WTC11 (cell line): ENCODE results near the gene HNRNPR. TPM values are rescaled to one million over a fixed set of nuclear protein-coding genes. Genes with fewer than 3 reads are reported as not detected.
A peak's percentile ranks its signal among the peaks of the same experiment; 100 is the strongest.
"Not testable (repeated sequence)": the region's sequence is repeated elsewhere in the genome, so short reads cannot be mapped to it uniquely, and the experiment has no call there.

Experiments used
- ATAC-seq: fragments of 200-7000 bp; cut with Tn5 transposase; 2 replicates; pipeline ENCODE4 v1.10.0; 2021; ENCODE audit warnings: mild to moderate bottlenecking, moderate library complexity
- CTCF ChIA-PET: fragments of 300-600 bp; sonication (Branson Sonifier 250); formaldehyde crosslinking; loops from one replicate; lab custom pipeline; 2021; ENCODE audit warnings: antibody characterized with exemption; lab: Charles Lee
- POLR2A ChIA-PET: fragments of 350-600 bp; sonication (Branson Sonifier 250); formaldehyde crosslinking; loops from one replicate; lab custom pipeline; 2021; ENCODE audit warnings: antibody characterized with exemption; lab: Charles Lee
- DNase-seq: peaks from one replicate; pipeline ENCODE4 v3.0.0; 2021; ENCODE audit warnings: low spot score
- H3K27ac Mint-ChIP-seq: 2 replicates; pipeline ENCODE4 v1.8.0; 2021; ENCODE audit warnings: mixed read lengths
- H3K27me3 Mint-ChIP-seq: 2 replicates; pipeline ENCODE4 v1.8.0; 2021; ENCODE audit warnings: low read depth, mild to moderate bottlenecking, moderate library complexity, mixed read lengths
- H3K36me3 Mint-ChIP-seq: 2 replicates; pipeline ENCODE4 v1.8.0; 2021; ENCODE audit warnings: mixed read lengths
- H3K4me1 Mint-ChIP-seq: 2 replicates; pipeline ENCODE4 v1.8.0; 2022; ENCODE audit warnings: mixed read lengths
- H3K4me3 Mint-ChIP-seq: 2 replicates; pipeline ENCODE4 v1.8.0; 2021; ENCODE audit warnings: mild to moderate bottlenecking, moderate library complexity, mixed read lengths
- H3K9me3 Mint-ChIP-seq: 2 replicates; pipeline ENCODE4 v1.8.0; 2021; ENCODE audit warnings: mixed read lengths
- CDX4 ChIP-seq: fragments of 250-450 bp; sonication (Bioruptor Pico); IDR thresholded peaks from 2 replicates; pipeline ENCODE4 v1.9.0; 2021; ENCODE audit warnings: moderate library complexity, mild to moderate bottlenecking, inconsistent platforms, borderline replicate concordance
- CREB1 ChIP-seq: sonication (generic); formaldehyde crosslinking; IDR thresholded peaks from 2 replicates; pipeline ENCODE4 v1.8.0; 2023; ENCODE audit warnings: mild to moderate bottlenecking, missing genetic modification reagents
- ETV6 ChIP-seq: sonication (generic); formaldehyde crosslinking; IDR thresholded peaks from 2 replicates; pipeline ENCODE4 v1.8.1; 2022; ENCODE audit warnings: mild to moderate bottlenecking, missing genetic modification reagents
- FOXP1 ChIP-seq: sonication (generic); formaldehyde crosslinking; IDR thresholded peaks from 2 replicates; pipeline ENCODE4 v1.8.0; 2022; ENCODE audit warnings: missing genetic modification reagents, mild to moderate bottlenecking, moderate library complexity, borderline replicate concordance
- HMGA2 ChIP-seq: fragments of 250-450 bp; sonication (Bioruptor Pico); IDR thresholded peaks from 2 replicates; pipeline ENCODE4 v1.4.0; 2021; ENCODE audit warnings: mild to moderate bottlenecking, moderate library complexity
- MLX ChIP-seq: sonication (generic); formaldehyde crosslinking; IDR thresholded peaks from 2 replicates; pipeline ENCODE4 v1.8.1; 2023; ENCODE audit warnings: mild to moderate bottlenecking, missing genetic modification reagents, moderate library complexity
- MYBL2 ChIP-seq: sonication (generic); formaldehyde crosslinking; IDR thresholded peaks from 2 replicates; pipeline ENCODE4 v1.8.1; 2023; ENCODE audit warnings: mild to moderate bottlenecking, moderate library complexity, missing genetic modification reagents
- NFATC4 ChIP-seq: fragments of 250-450 bp; sonication (Bioruptor Pico); IDR thresholded peaks from 2 replicates; pipeline ENCODE4 v1.9.0; 2021; ENCODE audit warnings: mild to moderate bottlenecking
- NFE2L1 ChIP-seq: sonication (generic); formaldehyde crosslinking; IDR thresholded peaks from 2 replicates; pipeline ENCODE4 v1.8.1; 2023; ENCODE audit warnings: missing genetic modification reagents
- NFYB ChIP-seq: sonication (generic); formaldehyde crosslinking; conservative IDR thresholded peaks from 2 replicates; pipeline ENCODE4 v1.8.0; 2022; ENCODE audit warnings: low read depth, missing genetic modification reagents
- OVOL2 ChIP-seq: fragments of 250-450 bp; sonication (Bioruptor Pico); IDR thresholded peaks from 2 replicates; pipeline ENCODE4 v1.9.0; 2021; ENCODE audit warnings: mild to moderate bottlenecking, borderline replicate concordance
- SMAD4 ChIP-seq: sonication (generic); formaldehyde crosslinking; IDR thresholded peaks from 2 replicates; pipeline ENCODE4 v1.8.0; 2022; ENCODE audit warnings: mild to moderate bottlenecking, missing genetic modification reagents
- TEAD1 ChIP-seq: sonication (generic); formaldehyde crosslinking; IDR thresholded peaks from 2 replicates; pipeline ENCODE4 v1.8.0; 2022; ENCODE audit warnings: mild to moderate bottlenecking, missing genetic modification reagents
- TEAD4 ChIP-seq: sonication (generic); formaldehyde crosslinking; IDR thresholded peaks from 2 replicates; pipeline ENCODE4 v1.8.0; 2022; ENCODE audit warnings: mild to moderate bottlenecking, missing genetic modification reagents
- ZBTB43 ChIP-seq: sonication (generic); formaldehyde crosslinking; IDR thresholded peaks from 2 replicates; pipeline ENCODE4 v1.8.1; 2023; ENCODE audit warnings: mild to moderate bottlenecking, missing genetic modification reagents
- ZNF232 ChIP-seq: sonication (generic); formaldehyde crosslinking; IDR thresholded peaks from 2 replicates; pipeline ENCODE4 v1.8.0; 2022; ENCODE audit warnings: mild to moderate bottlenecking, missing genetic modification reagents
- ZNF423 ChIP-seq: fragments of 250-450 bp; sonication (Bioruptor Pico); IDR thresholded peaks from 2 replicates; pipeline ENCODE4 v2.1.2; 2022; ENCODE audit warnings: mild to moderate bottlenecking, moderate library complexity
- ZSCAN18 ChIP-seq: fragments of 250-450 bp; sonication (Bioruptor Pico); IDR thresholded peaks from 2 replicates; pipeline ENCODE4 v2.1.2; 2022; ENCODE audit warnings: mild to moderate bottlenecking, moderate library complexity
- total RNA-seq: library from RNA; stranded (reverse); gene quantifications from 3 replicates; pipeline ENCODE4 v1.2.3, GENCODE V29; 2021

The HNRNPR gene
- total RNA-seq, 1 experiment from 2014 or later: 178 TPM

DNA sequence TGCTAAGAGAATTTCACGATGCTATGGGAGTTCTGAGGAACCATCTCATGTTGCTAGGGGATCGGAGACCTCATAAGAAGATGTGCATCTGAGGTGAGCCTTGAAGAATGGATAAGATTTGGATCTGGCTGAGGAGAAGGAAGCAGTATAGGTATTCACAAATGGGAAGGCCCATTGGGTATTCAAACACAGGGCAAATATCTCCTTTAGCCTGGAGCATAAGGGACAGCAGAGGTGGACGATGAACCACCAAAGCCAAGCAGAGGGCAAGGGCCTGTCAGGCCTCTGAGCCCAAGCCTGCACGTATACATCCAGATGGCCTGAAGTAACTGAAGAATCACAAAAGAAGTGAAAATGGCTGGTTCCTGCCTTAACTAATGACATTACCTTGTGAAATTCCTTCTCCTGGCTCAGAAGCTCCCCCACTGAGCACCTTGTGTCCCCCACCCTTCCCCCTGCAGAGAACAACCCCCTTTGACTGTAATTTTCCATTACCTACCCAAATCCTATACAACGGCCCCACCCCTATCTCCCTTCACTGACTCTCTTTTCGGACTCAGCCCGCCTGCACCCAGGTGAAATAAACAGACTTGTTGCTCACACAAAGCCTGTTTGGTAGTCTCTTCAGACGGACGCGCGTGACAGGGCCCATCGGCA, 30.1 kb upstream of the HNRNPR start:
- CTCF ChIA-PET: interaction anchor here (0.6 to 1.9 kb wide), 2 partner anchors 9 to 30 kb away, joined by 3 to 5 read pairs; no protein-coding TSS in a partner anchor
- ATAC-seq, H3K4me3 Mint-ChIP-seq, H3K27me3 Mint-ChIP-seq, H3K27ac Mint-ChIP-seq, DNase-seq, POLR2A ChIA-PET, H3K9me3 Mint-ChIP-seq, H3K36me3 Mint-ChIP-seq: not testable (repeated sequence)
- H3K4me1 Mint-ChIP-seq: peaks cover 38% of the 10 kb centered on the region

DNA sequence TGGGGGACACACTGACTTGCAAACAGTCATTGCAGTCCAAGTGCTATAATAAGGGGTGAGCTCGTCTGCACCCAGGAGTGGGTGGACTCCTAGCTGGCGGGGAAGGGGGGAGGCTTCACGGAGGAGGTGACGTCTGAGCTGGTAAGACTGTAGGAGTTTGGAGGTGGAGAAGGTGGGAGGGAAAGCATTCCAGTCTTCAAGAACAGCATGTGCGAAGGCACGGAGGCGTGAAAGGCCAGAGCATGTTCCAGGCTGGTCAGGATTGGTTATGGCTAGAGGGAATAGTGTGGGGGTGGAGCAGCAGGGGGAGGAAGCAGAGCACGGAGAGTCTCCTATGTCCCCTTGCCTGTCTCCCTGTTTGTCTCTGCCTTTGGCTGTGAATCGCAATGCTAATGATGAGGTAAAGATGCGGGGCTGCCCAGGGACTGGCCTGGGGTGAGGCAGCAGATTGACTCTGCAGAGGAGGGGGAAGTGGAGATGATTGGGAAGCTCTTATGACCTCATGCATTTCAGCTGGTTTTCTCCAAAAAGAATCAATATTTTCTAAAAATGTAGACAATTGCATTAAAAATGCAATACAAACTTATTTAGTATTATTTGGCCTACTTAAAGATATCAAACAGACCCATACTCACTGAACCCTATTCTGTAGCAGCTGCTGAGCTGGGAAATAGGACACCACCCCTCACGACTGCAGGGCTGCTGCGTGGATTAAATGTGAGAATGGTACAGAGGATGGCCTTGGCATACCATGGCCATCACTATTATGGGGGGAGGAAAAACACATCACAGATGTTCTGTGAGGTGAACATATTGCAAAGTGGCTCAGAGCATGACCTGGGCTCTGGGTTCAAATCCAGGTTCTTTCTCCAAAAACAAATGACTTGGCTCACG, 28.1 kb upstream of the HNRNPR start:
- Mint-ChIP-seq H3K27me3 (peaks cover 7% of the 10 kb centered on the region), H3K4me1 (peaks cover 43% of the 10 kb centered on the region), H3K27ac (no peak overlapping the region), H3K9me3 (no peaks in the 10 kb centered on the region), H3K4me3 (peak overlapping the region; percentile 2; the same call in 1 of the 2 replicates), H3K36me3 (no peaks in the 10 kb centered on the region)
- ChIA-PET POLR2A (interaction anchor here (0.6 to 1.5 kb wide), 3 partner anchors 28 to 32 kb away, joined by 4 to 7 read pairs (median 4); partner anchors contain the start of gene HNRNPR), CTCF (interaction anchor here (1.2 kb wide), 1 partner anchor 32 kb away, joined by 4 read pairs; no protein-coding TSS in a partner anchor)
- DNase-seq: peak; percentile 18
- no peak for ATAC-seq
- TF ChIP-seq ZBTB43: no peak
- no peak for TF ChIP-seq NFYB (CRISPR knock-in tag)

GRCh38 chr1:23370709-23371584, 26.9 kb upstream of the HNRNPR start:
- Mint-ChIP-seq H3K36me3 (peaks cover 3% of the 10 kb centered on the region), H3K27ac (no peak overlapping the region), H3K4me1 (peaks cover 43% of the 10 kb centered on the region), H3K27me3 (peaks cover 20% of the 10 kb centered on the region), H3K4me3 (peak overlapping the region; percentile 27), H3K9me3 (peaks cover 2% of the 10 kb centered on the region; the same call in 1 of the 2 replicates)
- ChIA-PET POLR2A (interaction anchor here (0.5 to 1.5 kb wide), 3 partner anchors 27 to 202 kb away, joined by 3 to 7 read pairs (median 4); partner anchors contain the start of genes HNRNPR and LUZP1), CTCF (interaction anchor here (0.6 to 4.8 kb wide), 7 partner anchors 27 to 902 kb away, joined by 3 to 48 read pairs (median 4); partner anchors contain the start of gene HNRNPR)
- peak; percentile 61 for DNase-seq
- no peak for TF ChIP-seq NFE2L1 (CRISPR knock-in tag)
- peak; percentile 30; the same call in 1 of the 2 replicates for TF ChIP-seq TEAD1 (CRISPR knock-in tag)
- TF ChIP-seq FOXP1 (CRISPR knock-in tag): no peak
- TF ChIP-seq NFATC4 (CRISPR knock-in tag): no peak
- TF ChIP-seq HMGA2 (CRISPR knock-in tag): no peak
- TF ChIP-seq ZNF232: no peak
- TF ChIP-seq CDX4: no peak
- no peak for TF ChIP-seq SMAD4 (CRISPR knock-in tag)
- TF ChIP-seq ZNF423: peak; percentile 64
- no peak for TF ChIP-seq MYBL2 (CRISPR knock-in tag)
- no peak for TF ChIP-seq OVOL2
- no peak; the same call in none of the 2 replicates for ATAC-seq

- DNase-seq: no peak
- H3K4me3 Mint-ChIP-seq: peak overlapping the region; percentile 92
- H3K36me3 Mint-ChIP-seq: peaks cover 5% of the 10 kb centered on the region
- H3K27me3 Mint-ChIP-seq: peaks cover 26% of the 10 kb centered on the region
- peaks cover 4% of the 10 kb centered on the region; the same call in 1 of the 2 replicates for H3K9me3 Mint-ChIP-seq
- ATAC-seq: no peak
- ChIA-PET POLR2A (interaction anchor here (1.4 kb wide), 1 partner anchor 26 kb away, joined by 7 read pairs; the partner anchor contains the start of gene HNRNPR), CTCF (interaction anchor here (0.6 to 4.8 kb wide), 3 partner anchors 30 to 170 kb away, joined by 4 to 48 read pairs (median 6); no protein-coding TSS in a partner anchor)
- H3K4me1 Mint-ChIP-seq: peaks cover 43% of the 10 kb centered on the region
- H3K27ac Mint-ChIP-seq: no peak overlapping the region
- TF ChIP-seq TEAD1 (CRISPR knock-in tag): no peak
- no peak for TF ChIP-seq CREB1 (CRISPR knock-in tag)
- no peak for TF ChIP-seq ETV6
- no peak for TF ChIP-seq MLX (CRISPR knock-in tag)
- TF ChIP-seq CDX4: no peak
- no peak for TF ChIP-seq TEAD4 (CRISPR knock-in tag)
- no peak for TF ChIP-seq SMAD4 (CRISPR knock-in tag)
- TF ChIP-seq NFE2L1 (CRISPR knock-in tag): no peak
- no peak for TF ChIP-seq ZSCAN18 (CRISPR knock-in tag)
Measured at GRCh38 chr1:23370330-23370708, 26.2 kb upstream of the HNRNPR start.
